Activated CD8-positive, alpha-beta T cell treated with anti-CD3 and anti-CD28 coated beads for 36 hours (primary cell): Measurements from ENCODE around the gene C20orf144. TPM values are rescaled to one million over a fixed set of nuclear protein-coding genes. Genes with fewer than 3 reads are reported as not detected.
"Not testable (repeated sequence)": the region's sequence is repeated elsewhere in the genome, so short reads cannot be mapped to it uniquely, and the experiment has no call there.

Source experiments
- ATAC-seq: fragments of 200-7000 bp; cut with Tn5 transposase; one replicate; pipeline ENCODE4 v1.10.0; 2021; ENCODE audit warnings: mild to moderate bottlenecking, moderate library complexity
- CTCF ChIA-PET: fragments of 350-600 bp; sonication (Branson Sonifier 250); formaldehyde crosslinking; loops from one replicate; lab custom pipeline; 2021; ENCODE audit warnings: antibody characterized with exemption; lab: Charles Lee
- POLR2A ChIA-PET: fragments of 350-600 bp; sonication (Branson Sonifier 250); formaldehyde crosslinking; loops from one replicate; lab custom pipeline; 2021; ENCODE audit warnings: antibody characterized with exemption; lab: Charles Lee
- DNase-seq: peaks from one replicate; pipeline ENCODE4 v3.0.0-alpha.2; 2020
- H3K27ac Mint-ChIP-seq: one replicate; pipeline ENCODE4 v1.8.0; 2021; ENCODE audit warnings: mild to moderate bottlenecking, mixed read lengths
- H3K27me3 Mint-ChIP-seq: one replicate; pipeline ENCODE4 v1.8.0; 2021; ENCODE audit warnings: mixed read lengths
- H3K36me3 Mint-ChIP-seq: one replicate; pipeline ENCODE4 v1.8.0; 2021; ENCODE audit warnings: low read depth, mixed read lengths
- H3K4me1 Mint-ChIP-seq: one replicate; pipeline ENCODE4 v1.8.0; 2021; ENCODE audit warnings: low read depth, mixed read lengths
- H3K4me3 Mint-ChIP-seq: one replicate; pipeline ENCODE4 v1.8.0; 2021; ENCODE audit warnings: mild to moderate bottlenecking, moderate library complexity, mixed read lengths
- H3K9me3 Mint-ChIP-seq: one replicate; pipeline ENCODE4 v1.8.0; 2021; ENCODE audit warnings: mixed read lengths
- intact Hi-C: fragments of 100-400 bp; cut with micrococcal nuclease; formaldehyde crosslinking; loops from one replicate; pipeline ENCODE4 v1.10.0; 2022
- total RNA-seq, 2 experiments: library from RNA; stranded (reverse); gene quantifications; one replicate each; pipeline ENCODE4 v1.2.3, GENCODE V29; 2021
- TF ChIP-seq, protein P1 (sequence below): fragments of 200-600 bp; IDR thresholded peaks from one replicate; pipeline ENCODE4 v1.8.0; 2022; ENCODE audit warnings: antibody characterized with exemption, mild to moderate bottlenecking

The C20orf144 gene
- total RNA-seq, 2 experiments from 2014 or later: 0.29 to 0.36 TPM

DNA sequence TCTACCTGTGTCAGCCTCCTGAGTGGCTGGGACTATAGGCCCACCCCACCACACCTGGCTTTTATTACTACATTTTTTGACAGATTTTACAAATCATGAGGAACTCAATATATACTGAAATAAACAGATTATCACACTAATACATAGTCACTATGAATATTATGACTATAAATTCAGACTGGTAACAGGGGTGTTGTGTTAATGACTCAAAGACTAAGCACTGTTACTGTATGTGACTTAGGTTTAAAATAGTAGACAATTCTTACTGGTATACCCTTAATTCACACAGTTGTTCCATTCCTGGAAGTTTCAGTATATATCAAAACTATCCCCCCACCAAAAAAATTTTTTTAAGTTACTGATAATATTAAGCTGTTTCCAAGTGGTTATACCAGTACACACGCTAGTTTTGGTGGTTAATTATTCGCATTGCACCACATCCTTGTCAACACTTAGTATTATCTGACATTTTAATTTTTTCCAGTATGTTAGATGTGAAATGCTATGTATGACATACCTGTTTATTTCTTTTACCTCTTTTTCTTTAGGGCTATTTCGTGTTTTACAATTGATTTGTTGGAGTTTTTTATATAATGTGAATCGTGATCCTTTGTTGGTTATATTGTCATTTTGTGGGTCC lies 34.4 kb upstream of the C20orf144 start:
- H3K27me3 Mint-ChIP-seq: no peaks in the 10 kb centered on the region
- intact Hi-C loops: no loop called here
- ATAC-seq (no peak), DNase-seq (no peak)
- no peaks in the 10 kb centered on the region for H3K9me3 Mint-ChIP-seq
- TF ChIP-seq, protein P1, sequence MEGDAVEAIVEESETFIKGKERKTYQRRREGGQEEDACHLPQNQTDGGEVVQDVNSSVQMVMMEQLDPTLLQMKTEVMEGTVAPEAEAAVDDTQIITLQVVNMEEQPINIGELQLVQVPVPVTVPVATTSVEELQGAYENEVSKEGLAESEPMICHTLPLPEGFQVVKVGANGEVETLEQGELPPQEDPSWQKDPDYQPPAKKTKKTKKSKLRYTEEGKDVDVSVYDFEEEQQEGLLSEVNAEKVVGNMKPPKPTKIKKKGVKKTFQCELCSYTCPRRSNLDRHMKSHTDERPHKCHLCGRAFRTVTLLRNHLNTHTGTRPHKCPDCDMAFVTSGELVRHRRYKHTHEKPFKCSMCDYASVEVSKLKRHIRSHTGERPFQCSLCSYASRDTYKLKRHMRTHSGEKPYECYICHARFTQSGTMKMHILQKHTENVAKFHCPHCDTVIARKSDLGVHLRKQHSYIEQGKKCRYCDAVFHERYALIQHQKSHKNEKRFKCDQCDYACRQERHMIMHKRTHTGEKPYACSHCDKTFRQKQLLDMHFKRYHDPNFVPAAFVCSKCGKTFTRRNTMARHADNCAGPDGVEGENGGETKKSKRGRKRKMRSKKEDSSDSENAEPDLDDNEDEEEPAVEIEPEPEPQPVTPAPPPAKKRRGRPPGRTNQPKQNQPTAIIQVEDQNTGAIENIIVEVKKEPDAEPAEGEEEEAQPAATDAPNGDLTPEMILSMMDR: no peak
- ChIA-PET POLR2A (no interaction called here), CTCF (no interaction called here)
- no peak overlapping the region for H3K27ac Mint-ChIP-seq
- peaks cover 13% of the 10 kb centered on the region for H3K4me1 Mint-ChIP-seq
- H3K4me3 Mint-ChIP-seq: no peak overlapping the region
- peaks cover 29% of the 10 kb centered on the region for H3K36me3 Mint-ChIP-seq

GRCh38 chr20:33629533-33629932 lies 32.6 kb upstream of the C20orf144 start:
- H3K27ac Mint-ChIP-seq: no peak overlapping the region
- H3K27me3 Mint-ChIP-seq: no peaks in the 10 kb centered on the region
- ATAC-seq: no peak
- ChIA-PET POLR2A (no interaction called here), CTCF (no interaction called here)
- peaks cover 7% of the 10 kb centered on the region for H3K4me1 Mint-ChIP-seq
- H3K9me3 Mint-ChIP-seq: no peaks in the 10 kb centered on the region
- intact Hi-C loops: no loop called here
- no peak for DNase-seq
- TF ChIP-seq, protein P1: no peak
- H3K36me3 Mint-ChIP-seq: peaks cover 28% of the 10 kb centered on the region
- no peak overlapping the region for H3K4me3 Mint-ChIP-seq

DNA sequence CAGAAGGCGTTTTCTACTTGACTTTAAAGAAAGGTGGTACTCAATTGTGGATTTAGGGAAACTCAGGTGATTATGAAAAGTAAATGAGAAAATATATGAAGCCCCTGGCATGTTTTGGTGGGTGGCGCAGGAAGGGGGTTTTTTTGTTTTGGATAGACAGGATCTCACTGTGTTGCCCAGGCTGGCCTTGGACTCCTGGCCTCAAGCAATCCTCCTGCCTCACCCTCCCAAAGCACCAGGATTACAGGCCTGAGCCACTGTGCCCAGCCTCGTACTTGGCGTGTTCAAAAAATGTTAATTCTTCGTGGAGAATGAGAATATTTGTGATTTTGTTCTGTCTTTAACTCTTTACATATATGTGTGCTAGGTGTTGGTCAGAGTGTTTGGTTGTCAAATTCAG lies 32.1 kb upstream of the C20orf144 start:
- DNase-seq: no peak
- peaks cover 4% of the 10 kb centered on the region for H3K4me1 Mint-ChIP-seq
- no peak overlapping the region for H3K4me3 Mint-ChIP-seq
- intact Hi-C loops: no loop called here
- TF ChIP-seq, protein P1: no peak
- ChIA-PET POLR2A (no interaction called here), CTCF (no interaction called here)
- peaks cover 26% of the 10 kb centered on the region for H3K36me3 Mint-ChIP-seq
- no peaks in the 10 kb centered on the region for H3K9me3 Mint-ChIP-seq
- ATAC-seq: no peak
- no peaks in the 10 kb centered on the region for H3K27me3 Mint-ChIP-seq
- no peak overlapping the region for H3K27ac Mint-ChIP-seq

- Mint-ChIP-seq H3K4me3 (no peak overlapping the region), H3K27me3 (no peaks in the 10 kb centered on the region), H3K27ac (no peak overlapping the region), H3K36me3 (peaks cover 26% of the 10 kb centered on the region), H3K9me3 (no peaks in the 10 kb centered on the region), H3K4me1 (peaks cover 4% of the 10 kb centered on the region)
- CTCF ChIA-PET: interaction anchor here (1.2 kb wide), 1 partner anchor 38 kb away, joined by 3 read pairs; no protein-coding TSS in a partner anchor
- no peak for ATAC-seq
- intact Hi-C loops: no loop called here
- TF ChIP-seq, protein P1: no peak
- DNase-seq: no peak
- POLR2A ChIA-PET: no interaction called here
Observed at GRCh38 chr20:33630507-33630906, 31.6 kb upstream of the C20orf144 start.

- POLR2A ChIA-PET: not testable (repeated sequence)
Observed at GRCh38 chr20:33631910-33632309, 30.2 kb upstream of the C20orf144 start.

More at GRCh38 chr20:33631910-33632309, 30.2 kb upstream of the C20orf144 start:
- intact Hi-C loops, H3K4me1 Mint-ChIP-seq, ATAC-seq, DNase-seq, H3K27me3 Mint-ChIP-seq, H3K27ac Mint-ChIP-seq, H3K4me3 Mint-ChIP-seq, CTCF ChIA-PET, H3K9me3 Mint-ChIP-seq: not testable (repeated sequence)
- peaks cover 19% of the 10 kb centered on the region for H3K36me3 Mint-ChIP-seq
